RWPE2 (cell line): ENCODE measurements around the gene OR6A2.

ENCODE experiments used
- ATAC-seq: fragments of 200-7000 bp; cut with Tn5 transposase; 3 replicates; pipeline ENCODE4 v1.9.1; 2021; ENCODE audit warnings: low read depth
- DNase-seq: peaks from one replicate; pipeline ENCODE4 v3.0.0-alpha.2; 2020; ENCODE audit warnings: low spot score
- H3K27ac ChIP-seq: fragments of 450-650 bp; 2 replicates; pipeline ENCODE4 v1.5.1; 2017; ENCODE audit warnings: mild to moderate bottlenecking; ENCODE audit not compliant: poor library complexity, severe bottlenecking
- H3K27me3 ChIP-seq: fragments of 250-450 bp; sonication (Bioruptor Pico); 2 replicates; pipeline ENCODE4 v1.5.1; 2021; ENCODE audit warnings: mild to moderate bottlenecking, moderate library complexity; ENCODE audit not compliant: insufficient read depth, poor library complexity, severe bottlenecking
- H3K36me3 ChIP-seq: fragments of 250-450 bp; sonication (Bioruptor Pico); 2 replicates; pipeline ENCODE4 v1.5.1; 2020; ENCODE audit warnings: low read depth, mild to moderate bottlenecking, moderate library complexity
- H3K4me1 ChIP-seq: fragments of 250-450 bp; sonication (Bioruptor Pico); 2 replicates; pipeline ENCODE4 v1.5.1; 2021; ENCODE audit warnings: mild to moderate bottlenecking, moderate library complexity; ENCODE audit not compliant: insufficient read depth, poor library complexity, severe bottlenecking
- H3K4me3 ChIP-seq: fragments of 250-450 bp; sonication (Bioruptor Pico); 2 replicates; pipeline ENCODE4 v1.5.1; 2021; ENCODE audit warnings: mild to moderate bottlenecking, moderate library complexity; ENCODE audit not compliant: severe bottlenecking
- H3K9me3 ChIP-seq: fragments of 250-450 bp; sonication (Bioruptor Pico); 2 replicates; pipeline ENCODE4 v1.5.1; 2021; ENCODE audit warnings: mild to moderate bottlenecking, moderate library complexity; ENCODE audit not compliant: severe bottlenecking
- TF ChIP-seq, protein P1 (sequence below): fragments of 450-650 bp; IDR thresholded peaks from one replicate; pipeline ENCODE4 v1.5.1; 2017; ENCODE audit warnings: mild to moderate bottlenecking, moderate library complexity; ENCODE audit not compliant: poor library complexity, severe bottlenecking

The OR6A2 gene

DNA sequence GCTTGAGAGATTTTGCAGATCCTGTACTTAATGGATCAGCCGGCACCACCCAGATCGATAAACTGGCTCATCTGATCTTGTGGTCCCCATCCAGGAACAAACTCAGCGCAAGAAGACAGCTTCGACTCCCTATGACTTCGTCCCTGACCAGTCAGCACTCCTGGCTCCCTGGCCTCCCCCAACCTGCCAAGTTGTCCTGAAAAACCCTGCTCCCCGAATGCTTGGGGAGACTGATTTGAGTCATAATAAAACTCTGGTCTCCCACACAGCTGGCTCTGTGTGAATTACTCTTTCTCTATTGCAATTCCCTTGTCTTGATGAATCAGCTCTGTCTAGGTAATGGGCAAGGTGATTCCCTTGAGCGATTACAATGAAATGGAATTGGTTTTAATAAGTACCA lies 57.2 kb downstream of the OR6A2 start:
- ATAC-seq (no peak), DNase-seq (no peak)
- Histone ChIP-seq H3K9me3 (no peaks in the 10 kb centered on the region), H3K27ac (no peak overlapping the region), H3K4me3 (no peak overlapping the region), H3K4me1 (no peaks in the 10 kb centered on the region), H3K36me3 (no peaks in the 10 kb centered on the region), H3K27me3 (peaks cover 9% of the 10 kb centered on the region)
- TF ChIP-seq, protein P1, sequence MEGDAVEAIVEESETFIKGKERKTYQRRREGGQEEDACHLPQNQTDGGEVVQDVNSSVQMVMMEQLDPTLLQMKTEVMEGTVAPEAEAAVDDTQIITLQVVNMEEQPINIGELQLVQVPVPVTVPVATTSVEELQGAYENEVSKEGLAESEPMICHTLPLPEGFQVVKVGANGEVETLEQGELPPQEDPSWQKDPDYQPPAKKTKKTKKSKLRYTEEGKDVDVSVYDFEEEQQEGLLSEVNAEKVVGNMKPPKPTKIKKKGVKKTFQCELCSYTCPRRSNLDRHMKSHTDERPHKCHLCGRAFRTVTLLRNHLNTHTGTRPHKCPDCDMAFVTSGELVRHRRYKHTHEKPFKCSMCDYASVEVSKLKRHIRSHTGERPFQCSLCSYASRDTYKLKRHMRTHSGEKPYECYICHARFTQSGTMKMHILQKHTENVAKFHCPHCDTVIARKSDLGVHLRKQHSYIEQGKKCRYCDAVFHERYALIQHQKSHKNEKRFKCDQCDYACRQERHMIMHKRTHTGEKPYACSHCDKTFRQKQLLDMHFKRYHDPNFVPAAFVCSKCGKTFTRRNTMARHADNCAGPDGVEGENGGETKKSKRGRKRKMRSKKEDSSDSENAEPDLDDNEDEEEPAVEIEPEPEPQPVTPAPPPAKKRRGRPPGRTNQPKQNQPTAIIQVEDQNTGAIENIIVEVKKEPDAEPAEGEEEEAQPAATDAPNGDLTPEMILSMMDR, result no peak
